Upper lobe of left lung (tissue), 4 donors: Measurements from ENCODE around the gene EYA3.
A peak's percentile ranks its signal among the peaks of the same experiment; 100 is the strongest.

Experiments
- CTCF ChIP-seq, 6 experiments: fragments of 450-650 bp in 4 of 6; fragments of 200-600 bp in 2 of 6; sonication (generic) in 2 of 6; IDR thresholded peaks; one replicate each; pipeline ENCODE4 v1.5.1; 2016 to 2019; ENCODE audit warnings: antibody characterized with exemption in 6 of 6
- EP300 ChIP-seq, 4 donors: sonication (generic); formaldehyde crosslinking; IDR thresholded peaks; one replicate each; pipeline ENCODE4 v1.5.1; 2017; ENCODE audit warnings: antibody characterized with exemption in 4 of 4, control low read depth in 2 of 4
- POLR2A ChIP-seq, 4 donors: fragments of 450-650 bp; IDR thresholded peaks; one replicate each; pipeline ENCODE4 v1.5.1; 2016 to 2017; ENCODE audit warnings: antibody characterized with exemption in 4 of 4, mild to moderate bottlenecking in 2 of 4
- POLR2AphosphoS5 ChIP-seq, 2 donors: sonication (generic); formaldehyde crosslinking; IDR thresholded peaks; one replicate each; pipeline ENCODE4 v1.5.1; 2017; ENCODE audit warnings: antibody characterized with exemption in 2 of 2

- TF ChIP-seq CTCF (IDR thresholded peaks at IDR 0.05) (no peak), POLR2AphosphoS5 (IDR thresholded peaks at IDR 0.05) (peak; percentile 7 to 47), POLR2A (IDR thresholded peaks at IDR 0.05) (no peak), EP300 (IDR thresholded peaks at IDR 0.05) (no peak)
These were observed 47.2 kb upstream of the EYA3 start for GRCh38 chr1:28135371-28136168.
